ENCODE data around the gene RTN4RL2. TPM values are rescaled to one million over a fixed set of nuclear protein-coding genes. Genes with fewer than 3 reads are reported as not detected.

RTN4RL2 gene
- total and polyA plus RNA-seq, 10 of the 15 experiments (the other 5 are each of a cell fraction or from before 2014, with no cell fraction given), result 0.14 to 1.1 (median 0.52) TPM; not detected in 4

- Histone ChIP-seq H3K9ac (ENCODE audit: control insufficient read depth, insufficient read depth, low read length) (no peak overlapping the region), H3K27me3 (replicated peaks in 1 of 2; ENCODE audit: control insufficient read depth in 2 of 2, insufficient read depth in 2 of 2, low read length in 1 of 2) (no peaks in the 10 kb centered on the region), H3K79me2 (ENCODE audit: control insufficient read depth, insufficient read depth, low read length) (no peaks in the 10 kb centered on the region), H3K4me1 (ENCODE audit: control insufficient read depth, insufficient read depth, low read length) (no peaks in the 10 kb centered on the region), H4K20me1 (ENCODE audit: control insufficient read depth, insufficient read depth) (no peaks in the 10 kb centered on the region), H2AFZ (ENCODE audit: control insufficient read depth, low read depth, low read length) (no peak overlapping the region), H3K4me2 (ENCODE audit: control insufficient read depth, insufficient read depth) (no peak overlapping the region), H3K27ac (ENCODE audit: control insufficient read depth, insufficient read depth) (no peak overlapping the region), H3K4me3 (no peak overlapping the region), H3K36me3 (ENCODE audit: control insufficient read depth in 2 of 2, insufficient read depth in 2 of 2, low read length in 1 of 2) (peaks cover 3 to 7% of the 10 kb centered on the region in 2 experiments), H3K9me3 (replicated peaks; ENCODE audit: control insufficient read depth, insufficient read depth, low read length) (no peaks in the 10 kb centered on the region)
- CTCF ChIA-PET, result interaction anchor here (0.6 to 11.8 kb wide), 10 partner anchors 11 to 151 kb away, joined by 3 to 396 read pairs (median 8); partner anchors contain the start of genes RTN4RL2, SLC43A1 and TIMM10
- FAIRE-seq, result no peak
- no peak for DNase-seq (ENCODE audit: low read depth, low spot score)
- intact Hi-C loops (cut with micrococcal nuclease; ENCODE audit: unreplicated experiment) (no loop called here), in situ Hi-C loops (cut with MboI) (loop anchor here (5.0 to 25.0 kb wide), 3 partner anchors 37 to 653 kb away; no protein-coding TSS in a partner anchor)
- POLR2A ChIA-PET, result no interaction called here
- SMC1A ChIA-PET (ENCODE audit: uncharacterized antibody, unreplicated experiment), result interaction anchor here (1.6 to 7.5 kb wide), 3 partner anchors 24 to 150 kb away, joined by 11 to 130 read pairs (median 47); partner anchors contain the start of genes SLC43A1 and TIMM10
- WGBS (ENCODE audit: insufficient coverage, insufficient replicate concordance, low lambda C conversion rate, missing lambda C conversion rate), result 98% methylated on average over 9 of the region's 9 CpGs
- RAD21 ChIA-PET (ENCODE audit: unreplicated experiment), result interaction anchor here (1.6 to 4.8 kb wide), 4 partner anchors 26 to 150 kb away, joined by 7 to 133 read pairs (median 29); partner anchors contain the start of genes SLC43A1 and TIMM10
- BruUV-seq (replicated peaks), result TSS peak; percentile 41
- no peak for ATAC-seq
- TF ChIP-seq CBX3 (IDR thresholded peaks at IDR 0.05; ENCODE audit: borderline replicate concordance, low read depth) (no peak), ZBTB33 (IDR thresholded peaks at IDR 0.05) (no peak), SUZ12 (IDR thresholded peaks at IDR 0.05; ENCODE audit: unreplicated experiment) (no peak), SUPT20H (IDR thresholded peaks at IDR 0.05; ENCODE audit: borderline replicate concordance, control insufficient read depth, low read depth, low read length) (no peak), KAT2A (conservative IDR thresholded peaks at IDR 0.05; ENCODE audit: control insufficient read depth, low read depth, low read length) (no peak), TCF7 (IDR thresholded peaks at IDR 0.05; ENCODE audit: borderline replicate concordance) (no peak), ZNF592 (IDR thresholded peaks at IDR 0.05) (no peak), RELA (IDR thresholded peaks at IDR 0.05; ENCODE audit: borderline replicate concordance, partially characterized antibody) (no peak), BRCA1 (IDR thresholded peaks at IDR 0.05; ENCODE audit: low read depth, low read length) (no peak), BMI1 (IDR thresholded peaks at IDR 0.05; ENCODE audit: borderline replicate concordance) (no peak), SREBF2 (IDR thresholded peaks at IDR 0.05; ENCODE audit: low read length) (no peak), ZNF622 (IDR thresholded peaks at IDR 0.05) (no peak), SMAD5 (IDR thresholded peaks at IDR 0.05; ENCODE audit: low read depth) (no peak), MYB (IDR thresholded peaks at IDR 0.05; ENCODE audit: borderline replicate concordance, low read depth, low read length) (no peak), FOXM1 (IDR thresholded peaks at IDR 0.05; ENCODE audit: low read depth, low read length) (no peak), ELK1 (IDR thresholded peaks at IDR 0.05; ENCODE audit: low read depth, low read length) (no peak), HDAC6 (IDR thresholded peaks at IDR 0.05; ENCODE audit: unreplicated experiment) (no peak)
These were observed 30.3 kb downstream of the RTN4RL2 start for GRCh38 chr11:57490456-57491248.

Measured in GM12878 (cell line).